IMR-90 (cell line): ENCODE measurements around the gene OBP2B. TPM values are rescaled to one million over a fixed set of nuclear protein-coding genes. Genes with fewer than 3 reads are reported as not detected.

Source experiments
- ATAC-seq: fragments of 200-7000 bp; cut with Tn5 transposase; 2 replicates; pipeline ENCODE4 v1.9.1; 2020; ENCODE audit warnings: low read depth, mild to moderate bottlenecking, moderate library complexity
- BruUV-seq: library from RNA; stranded (reverse); fragments of 400-500 nt; replicated peaks from 2 replicates; lab custom pipeline; 2021; lab: Mats Ljungman, UMichigan
- CTCF ChIA-PET: fragments of 300-600 bp; formaldehyde crosslinking; extraction: SDS; loops from one replicate; lab custom pipeline; 2021; ENCODE audit warnings: antibody characterized with exemption; lab: Yijun Ruan, JAX
- POLR2A ChIA-PET: fragments of 300-600 bp; sonication (Branson Sonifier 250); formaldehyde crosslinking; loops from one replicate; lab custom pipeline; 2022; ENCODE audit warnings: antibody characterized with exemption; ENCODE audit not compliant: unreplicated experiment; lab: Charles Lee
- DNase-seq: peaks from one replicate; pipeline ENCODE4 v3.0.0; 2013
- H2AFZ ChIP-seq: replicated peaks from 2 replicates; pipeline ENCODE3; 2013; ENCODE audit warnings: low read length, mild to moderate bottlenecking; ENCODE audit not compliant: poor library complexity
- H2AK5ac ChIP-seq: 2 replicates; pipeline ENCODE4 v1.6.1; 2013; ENCODE audit warnings: low read depth, low read length, inconsistent platforms
- H2AK9ac ChIP-seq: replicated peaks from 2 replicates; pipeline ENCODE3; 2013; ENCODE audit warnings: mild to moderate bottlenecking, low read depth, low read length, moderate library complexity; ENCODE audit not compliant: poor library complexity
- H2BK120ac ChIP-seq: 2 replicates; pipeline ENCODE4 v1.6.1; 2013; ENCODE audit warnings: low read depth, low read length, inconsistent platforms
- H2BK15ac ChIP-seq: 3 replicates; pipeline ENCODE4 v1.6.1; 2013; ENCODE audit warnings: low read depth, low read length, inconsistent platforms
- H2BK20ac ChIP-seq: 2 replicates; pipeline ENCODE4 v1.6.1; 2013; ENCODE audit warnings: low read depth, mild to moderate bottlenecking, inconsistent platforms, low read length, moderate library complexity
- H2BK5ac ChIP-seq: 2 replicates; pipeline ENCODE4 v1.6.1; 2013; ENCODE audit warnings: mild to moderate bottlenecking, low read depth, low read length, inconsistent platforms; ENCODE audit not compliant: poor library complexity, severe bottlenecking
- H3K14ac ChIP-seq: replicated peaks from 2 replicates; pipeline ENCODE4 v1.6.1; 2013; ENCODE audit warnings: low read depth, low read length, inconsistent platforms
- H3K18ac ChIP-seq: 2 replicates; pipeline ENCODE4 v1.6.1; 2013; ENCODE audit warnings: low read depth, low read length, control low read depth
- H3K23ac ChIP-seq: 2 replicates; pipeline ENCODE4 v1.6.1; 2013; ENCODE audit warnings: low read depth, low read length, inconsistent platforms
- H3K27ac ChIP-seq: 2 replicates; pipeline ENCODE4 v1.5.1; 2013; ENCODE audit warnings: mild to moderate bottlenecking, control low read depth, low read length; ENCODE audit not compliant: insufficient read depth
- H3K27me3 ChIP-seq: 2 replicates; pipeline ENCODE4 v1.6.1; 2013; ENCODE audit warnings: low read length; ENCODE audit not compliant: control insufficient read depth, insufficient read depth
- H3K36me3 ChIP-seq: 2 replicates; pipeline ENCODE4 v1.6.1; 2013; ENCODE audit warnings: low read length, mixed read lengths; ENCODE audit not compliant: control insufficient read depth, insufficient read depth
- H3K4ac ChIP-seq: 2 replicates; pipeline ENCODE4 v1.6.1; 2013; ENCODE audit warnings: low read depth, low read length, inconsistent platforms
- H3K4me1 ChIP-seq: 2 replicates; pipeline ENCODE4 v1.6.1; 2013; ENCODE audit warnings: low read length, mixed read lengths; ENCODE audit not compliant: control insufficient read depth, insufficient read depth
- H3K4me2 ChIP-seq: 2 replicates; pipeline ENCODE4 v1.6.1; 2013; ENCODE audit warnings: low read depth, mild to moderate bottlenecking, control low read depth, low read length, moderate library complexity
- H3K4me3 ChIP-seq: 2 replicates; pipeline ENCODE4 v1.5.1; 2013; ENCODE audit warnings: low read depth, mild to moderate bottlenecking, control low read depth, low read length, moderate library complexity; ENCODE audit not compliant: insufficient read depth
- H3K56ac ChIP-seq: 2 replicates; pipeline ENCODE4 v1.6.1; 2013; ENCODE audit warnings: low read length, inconsistent platforms; ENCODE audit not compliant: insufficient read depth; ENCODE audit errors: extremely low read depth
- H3K79me1 ChIP-seq, 2 experiments: 2 replicates each; pipeline ENCODE4 v1.6.1; 2013; ENCODE audit warnings: low read length in 2 of 2, inconsistent platforms in 1 of 2, low read depth in 1 of 2
- H3K9ac ChIP-seq: 2 replicates; pipeline ENCODE4 v1.6.1; 2013; ENCODE audit warnings: low read depth, low read length, control low read depth
- H3K9me1 ChIP-seq: 2 replicates; pipeline ENCODE4 v1.6.1; 2013; ENCODE audit warnings: low read length, inconsistent platforms; ENCODE audit not compliant: insufficient read depth
- H3K9me3 ChIP-seq: 2 replicates; pipeline ENCODE4 v1.6.1; 2013; ENCODE audit warnings: low read length; ENCODE audit not compliant: control insufficient read depth, insufficient read depth
- H4K20me1 ChIP-seq: 2 replicates; pipeline ENCODE4 v1.6.1; 2013; ENCODE audit warnings: low read length, inconsistent platforms; ENCODE audit not compliant: insufficient read depth
- H4K5ac ChIP-seq: 2 replicates; pipeline ENCODE4 v1.6.1; 2013; ENCODE audit warnings: mild to moderate bottlenecking, low read depth, low read length, control low read depth
- H4K8ac ChIP-seq, 2 experiments: 2 replicates each; pipeline ENCODE4 v1.6.1; 2013; ENCODE audit warnings: low read depth in 2 of 2, low read length in 2 of 2, control low read depth in 1 of 2, inconsistent platforms in 1 of 2
- H4K91ac ChIP-seq: 2 replicates; pipeline ENCODE4 v1.6.1; 2013; ENCODE audit warnings: low read depth, low read length, inconsistent platforms; ENCODE audit not compliant: insufficient read depth
- BHLHE40 ChIP-seq: fragments of 150-350 bp; IDR thresholded peaks from 2 replicates; pipeline ENCODE4 v1.6.1; 2016; ENCODE audit warnings: mild to moderate bottlenecking, low read depth, low read length
- CEBPB ChIP-seq: IDR thresholded peaks from 2 replicates; pipeline ENCODE4 v1.6.1; 2012; ENCODE audit warnings: low read depth, low read length, improper control_type of control experiment
- CHD1 ChIP-seq: IDR thresholded peaks from 2 replicates; pipeline ENCODE4 v1.6.1; 2012; ENCODE audit warnings: low read depth, low read length, improper control_type of control experiment
- CTCF ChIP-seq: conservative IDR thresholded peaks from 2 replicates; pipeline ENCODE4 v1.5.1; 2012; ENCODE audit warnings: mild to moderate bottlenecking, low read depth, low read length, improper control_type of control experiment
- FOS ChIP-seq: fragments of 150-350 bp; IDR thresholded peaks from 2 replicates; pipeline ENCODE4 v1.6.1; 2016; ENCODE audit warnings: low read depth, low read length
- MAFK ChIP-seq: IDR thresholded peaks from 2 replicates; pipeline ENCODE4 v1.6.1; 2012; ENCODE audit warnings: low read depth, low read length, improper control_type of control experiment
- MAZ ChIP-seq: IDR thresholded peaks from 2 replicates; pipeline ENCODE4 v1.6.1; 2012; ENCODE audit warnings: low read depth, mild to moderate bottlenecking, low read length, improper control_type of control experiment, moderate library complexity, borderline replicate concordance
- NFE2L2 ChIP-seq: fragments of 150-350 bp; IDR thresholded peaks from 2 replicates; pipeline ENCODE4 v1.6.1; 2016; ENCODE audit warnings: low read depth, mild to moderate bottlenecking, low read length
- POLR2A ChIP-seq: IDR thresholded peaks from 2 replicates; pipeline ENCODE4 v1.6.1; 2012; ENCODE audit warnings: mild to moderate bottlenecking, low read depth, low read length
- RAD21 ChIP-seq: IDR thresholded peaks from 2 replicates; pipeline ENCODE4 v1.6.1; 2012; ENCODE audit warnings: low read length, improper control_type of control experiment
- RCOR1 ChIP-seq: IDR thresholded peaks from 2 replicates; pipeline ENCODE4 v1.6.1; 2012; ENCODE audit warnings: mild to moderate bottlenecking, low read length, improper control_type of control experiment; ENCODE audit not compliant: insufficient replicate concordance
- SMC3 ChIP-seq: fragments of 150-350 bp; IDR thresholded peaks from 2 replicates; pipeline ENCODE4 v1.6.1; 2016; ENCODE audit warnings: low read depth, mild to moderate bottlenecking, antibody characterized with exemption, low read length, moderate library complexity
- USF2 ChIP-seq: fragments of 150-350 bp; IDR thresholded peaks from 2 replicates; pipeline ENCODE4 v1.6.1; 2017; ENCODE audit warnings: mild to moderate bottlenecking, antibody characterized with exemption, low read length, low read depth
- WGBS, 2 experiments: methylation state at CpG; one replicate each; pipeline versions ENCODE4 v1.1.5 to v1.1.7; 2013; ENCODE audit warnings: missing lambda C conversion rate in 2 of 2; ENCODE audit not compliant: insufficient read length in 1 of 2; ENCODE audit errors: extremely low coverage in 2 of 2; 5-methylcytosine and 5-hydroxymethylcytosine counted together
- dilution Hi-C: fragments of 300-500 bp; cut with HindIII; formaldehyde crosslinking; loops from one replicate; pipeline ENCODE4 v1.14.3; 2018; ENCODE audit warnings: low sequenced_read_pairs; ENCODE audit not compliant: unreplicated experiment
- in situ Hi-C: fragments of 300-500 bp; cut with MboI; formaldehyde crosslinking; loops from 3 replicates; pipeline ENCODE4 v1.14.3; 2019; ENCODE audit warnings: low sequenced_read_pairs, inconsistent platforms, mixed read lengths
- intact Hi-C: fragments of 100-400 bp; cut with micrococcal nuclease; formaldehyde crosslinking; loops from 2 replicates; pipeline ENCODE4 v1.10.0; 2022
- polyA plus RNA-seq, 3 experiments: library from polyadenylated mRNA; depleted of rRNA; stranded (reverse); fragments of >200 nt; gene quantifications; 2 replicates each; pipeline ENCODE4 v1.2.3, GENCODE V29; 2012; ENCODE audit warnings: low replicate concordance in 1 of 3
- total RNA-seq: library from RNA; depleted of rRNA; stranded (reverse); fragments of >200 nt; gene quantifications from 2 replicates; pipeline ENCODE4 v1.2.3, GENCODE V29; 2012

Gene OBP2B
- total and polyA plus RNA-seq, 2 of the 4 experiments (the other 2 are of a cell fraction): not detected

GRCh38 chr9:133237035-133237731 lies 28.1 kb upstream of the OBP2B start:
- Histone ChIP-seq H3K79me1 (no peaks in the 10 kb centered on the region), H3K4me2 (no peak overlapping the region), H3K27me3 (peaks cover 17% of the 10 kb centered on the region), H4K5ac (no peak overlapping the region), H2AFZ (no peak overlapping the region), H3K27ac (no peak overlapping the region), H3K18ac (no peak overlapping the region), H2AK9ac (no peak overlapping the region), H4K20me1 (no peaks in the 10 kb centered on the region), H3K9me1 (no peaks in the 10 kb centered on the region), H3K4me3 (no peak overlapping the region), H3K4ac (no peak overlapping the region), H2BK15ac (no peak overlapping the region), H4K8ac (no peak overlapping the region), H2BK20ac (no peak overlapping the region), H3K36me3 (no peaks in the 10 kb centered on the region), H3K9ac (no peak overlapping the region), H2AK5ac (no peak overlapping the region), H3K4me1 (no peaks in the 10 kb centered on the region), H4K91ac (no peak overlapping the region), H2BK5ac (no peak overlapping the region), H3K14ac (no peak overlapping the region), H2BK120ac (no peak overlapping the region), H3K23ac (no peak overlapping the region), H3K9me3 (no peaks in the 10 kb centered on the region), H3K56ac (no peak overlapping the region)
- WGBS, 2 experiments: 53% methylated on average over 4 of the region's 17 CpGs; no CpG with 5 or more reads in 1 of the 2 experiments
- intact Hi-C loops (no loop called here), dilution Hi-C loops (no loop called here), in situ Hi-C loops (no loop called here)
- POLR2A ChIA-PET: no interaction called here
- CTCF ChIA-PET: no interaction called here
- ATAC-seq (no peak), DNase-seq (no peak)
- TF ChIP-seq POLR2A (no peak), MAFK (no peak), RCOR1 (no peak), MAZ (no peak), CHD1 (no peak), CEBPB (no peak), RAD21 (no peak), CTCF (no peak), USF2 (no peak), BHLHE40 (no peak), NFE2L2 (no peak), SMC3 (no peak), FOS (no peak)
- BruUV-seq: no TSS peak
